ENCODE data around the gene KRT6A. TPM values are rescaled to one million over a fixed set of nuclear protein-coding genes. Genes with fewer than 3 reads are reported as not detected.
A peak's percentile ranks its signal among the peaks of the same experiment; 100 is the strongest.
"Not testable (repeated sequence)": the region's sequence is repeated elsewhere in the genome, so short reads cannot be mapped to it uniquely, and the experiment has no call there.

The KRT6A gene
- total RNA-seq, 1 experiment from 2014 or later = not detected

DNA sequence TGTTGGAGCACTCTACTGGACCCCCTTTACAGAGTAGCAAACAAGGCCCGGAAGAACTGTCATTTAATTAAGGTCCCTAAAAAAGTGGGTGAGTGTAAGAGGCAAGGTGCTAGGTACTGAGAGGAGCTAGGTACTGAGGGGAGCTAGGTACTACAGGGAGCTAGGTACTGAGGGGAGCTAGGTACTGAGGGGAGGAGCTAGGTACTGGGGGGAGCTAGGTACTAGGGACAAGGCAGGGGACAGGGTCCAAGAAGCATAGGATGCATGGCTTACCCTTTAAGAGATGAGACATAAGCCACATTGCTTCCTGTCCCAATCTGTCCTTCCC lies 22.2 kb upstream of the KRT6A start:
- in situ Hi-C loops (cut with HindIII; ENCODE audit: low pct_unique_long_range_greater_than_20kb, low sequenced_read_pairs) = no loop called here
- no peak for DNase-seq (ENCODE audit: low read depth, low spot score)

- in situ Hi-C loops (cut with HindIII; ENCODE audit: low pct_unique_long_range_greater_than_20kb, low sequenced_read_pairs) = no loop called here
- no peak for DNase-seq (ENCODE audit: low read depth, low spot score)
Measured at GRCh38 chr12:52514471-52515318, 21.6 kb upstream of the KRT6A start.

- in situ Hi-C loops (cut with HindIII; ENCODE audit: low pct_unique_long_range_greater_than_20kb, low sequenced_read_pairs) = no loop called here
- DNase-seq (ENCODE audit: low read depth, low spot score) = no peak
Measured at GRCh38 chr12:52513736-52514135, 20.7 kb upstream of the KRT6A start.

DNA sequence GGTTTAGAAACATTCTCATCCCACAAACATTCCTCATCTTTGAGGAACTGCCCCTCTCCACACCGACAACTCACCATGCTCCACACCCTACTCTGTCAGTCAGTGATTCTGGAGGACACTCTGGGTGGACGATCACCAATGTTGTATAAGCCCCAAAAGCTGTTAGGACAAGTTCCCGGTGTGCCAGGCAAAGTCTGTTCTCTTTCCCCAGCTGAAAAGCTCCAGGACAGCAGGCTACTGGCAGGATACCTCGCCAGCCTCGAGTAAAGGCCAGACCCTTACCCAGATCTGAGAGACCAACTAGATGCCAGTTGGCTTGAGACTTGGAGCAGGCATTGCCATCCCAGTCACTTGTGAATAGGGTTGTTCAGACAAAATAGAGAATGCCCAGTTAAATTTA lies 15.2 kb upstream of the KRT6A start:
- in situ Hi-C loops (cut with HindIII; ENCODE audit: low pct_unique_long_range_greater_than_20kb, low sequenced_read_pairs) = no loop called here
- DNase-seq (ENCODE audit: low read depth, low spot score) = no peak

GRCh38 chr12:52506858-52507715 lies 14.0 kb upstream of the KRT6A start:
- DNase-seq (ENCODE audit: low read depth, low spot score) = peak; percentile 84
- in situ Hi-C loops (cut with HindIII; ENCODE audit: low pct_unique_long_range_greater_than_20kb, low sequenced_read_pairs) = no loop called here

GRCh38 chr12:52502877-52503276 lies 9.8 kb upstream of the KRT6A start:
- DNase-seq (ENCODE audit: low read depth, low spot score) = no peak
- in situ Hi-C loops (cut with HindIII; ENCODE audit: low pct_unique_long_range_greater_than_20kb, low sequenced_read_pairs) = no loop called here

- in situ Hi-C loops (cut with HindIII; ENCODE audit: low pct_unique_long_range_greater_than_20kb, low sequenced_read_pairs) = no loop called here
- DNase-seq (ENCODE audit: low read depth, low spot score) = no peak
Measured at GRCh38 chr12:52501490-52501889, 8.4 kb upstream of the KRT6A start.

DNA sequence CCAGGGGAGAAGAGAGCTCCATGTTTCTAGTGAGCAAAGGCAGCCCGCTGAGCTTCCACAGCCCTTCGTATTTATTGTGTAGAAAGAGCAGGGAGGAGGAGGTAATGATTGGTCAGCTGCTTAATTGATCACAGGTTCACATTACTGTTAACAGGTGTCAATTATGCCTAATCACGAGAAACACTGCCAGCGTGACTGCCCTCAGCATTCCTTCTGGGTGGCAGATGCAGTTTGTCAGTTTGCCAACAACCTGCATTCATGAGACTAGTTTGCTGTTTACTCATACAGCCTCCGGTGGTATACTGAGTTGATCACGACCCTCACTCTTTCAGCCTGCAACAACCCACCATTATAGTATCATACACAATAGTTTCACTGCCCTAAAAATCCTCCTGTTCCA lies 7.5 kb upstream of the KRT6A start:
- peak; percentile 33 for DNase-seq (ENCODE audit: low read depth, low spot score)
- in situ Hi-C loops (cut with HindIII; ENCODE audit: low pct_unique_long_range_greater_than_20kb, low sequenced_read_pairs) = not testable (repeated sequence)

GRCh38 chr12:52499806-52500560 lies 6.9 kb upstream of the KRT6A start:
- in situ Hi-C loops (cut with HindIII; ENCODE audit: low pct_unique_long_range_greater_than_20kb, low sequenced_read_pairs) = no loop called here
- DNase-seq (ENCODE audit: low read depth, low spot score) = no peak

- in situ Hi-C loops (cut with HindIII; ENCODE audit: low pct_unique_long_range_greater_than_20kb, low sequenced_read_pairs) = no loop called here
Measured at GRCh38 chr12:52498946-52499345, 5.9 kb upstream of the KRT6A start.

GRCh38 chr12:52497975-52498374 lies 4.9 kb upstream of the KRT6A start:
- DNase-seq (ENCODE audit: low read depth, low spot score) = no peak
- in situ Hi-C loops (cut with HindIII; ENCODE audit: low pct_unique_long_range_greater_than_20kb, low sequenced_read_pairs) = no loop called here

More at GRCh38 chr12:52498946-52499345, 5.9 kb upstream of the KRT6A start:
- DNase-seq (ENCODE audit: low read depth, low spot score) = no peak

DNA sequence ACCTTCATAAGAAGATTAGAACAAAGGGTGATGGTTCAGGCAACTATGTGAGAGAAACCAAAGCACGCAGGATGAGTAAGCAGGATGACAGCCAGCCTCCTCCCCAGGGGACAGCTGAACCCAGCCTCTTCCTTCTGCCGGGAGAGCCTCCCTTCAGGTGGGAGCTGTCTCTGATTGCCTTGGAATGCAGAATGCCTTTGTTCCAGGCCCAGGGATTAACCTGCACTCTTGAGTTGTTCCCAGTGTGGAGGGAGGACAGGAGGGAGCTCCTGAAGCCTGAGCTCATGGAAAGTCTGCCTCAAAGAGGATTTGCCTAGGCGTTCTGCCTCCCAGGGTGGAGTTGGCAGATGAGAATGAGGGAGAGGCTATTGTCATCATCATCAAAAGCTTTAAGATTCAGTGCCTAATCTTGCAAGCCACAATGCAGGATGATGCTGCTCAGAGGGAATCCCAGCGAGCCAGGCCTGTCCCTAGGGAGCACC lies 3.6 kb upstream of the KRT6A start:
- in situ Hi-C loops (cut with HindIII; ENCODE audit: low pct_unique_long_range_greater_than_20kb, low sequenced_read_pairs) = no loop called here
- no peak for DNase-seq (ENCODE audit: low read depth, low spot score)

DNA sequence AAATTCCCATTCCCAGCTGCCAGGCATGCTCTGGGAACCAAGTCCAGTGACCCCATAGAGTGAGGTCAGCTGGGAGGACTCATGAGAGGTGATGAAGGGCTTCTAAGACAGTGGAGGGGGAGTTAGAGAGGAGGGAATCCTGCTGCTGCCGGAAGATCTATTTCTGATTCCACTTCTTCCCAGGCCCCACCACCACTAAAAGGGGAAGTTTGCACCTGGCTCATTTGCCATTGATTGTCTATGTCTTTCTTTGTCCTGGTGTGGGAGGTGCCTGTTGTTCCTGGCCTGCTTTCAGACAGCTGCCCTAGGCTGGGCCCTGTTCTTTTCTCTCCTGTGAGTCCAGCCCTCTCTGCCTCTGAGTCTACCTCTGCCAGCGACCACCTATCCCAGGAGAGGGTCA lies 3.0 kb upstream of the KRT6A start:
- in situ Hi-C loops (cut with HindIII; ENCODE audit: low pct_unique_long_range_greater_than_20kb, low sequenced_read_pairs) = no loop called here
- no peak for DNase-seq (ENCODE audit: low read depth, low spot score)

DNA sequence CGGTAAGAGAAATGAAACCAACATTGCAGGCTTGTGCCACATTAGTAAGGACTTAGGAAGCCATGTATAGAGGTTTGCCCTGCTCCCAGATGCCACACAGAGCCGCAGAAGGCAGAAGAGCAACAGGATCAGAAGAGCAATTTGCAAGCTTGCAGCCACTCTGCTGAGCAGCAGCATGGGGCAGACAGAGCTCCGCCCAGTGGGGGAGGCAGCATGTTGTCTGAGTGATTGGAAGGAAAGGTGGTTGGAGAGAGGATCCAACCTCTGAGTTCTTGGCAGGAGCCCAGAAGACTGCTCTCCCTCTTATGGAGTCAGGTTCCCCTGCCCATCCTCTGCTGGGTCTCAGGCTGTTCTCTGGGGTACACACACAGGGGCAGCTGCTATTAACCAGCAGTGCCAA lies 2.3 kb upstream of the KRT6A start:
- in situ Hi-C loops (cut with HindIII; ENCODE audit: low pct_unique_long_range_greater_than_20kb, low sequenced_read_pairs) = no loop called here

DNA sequence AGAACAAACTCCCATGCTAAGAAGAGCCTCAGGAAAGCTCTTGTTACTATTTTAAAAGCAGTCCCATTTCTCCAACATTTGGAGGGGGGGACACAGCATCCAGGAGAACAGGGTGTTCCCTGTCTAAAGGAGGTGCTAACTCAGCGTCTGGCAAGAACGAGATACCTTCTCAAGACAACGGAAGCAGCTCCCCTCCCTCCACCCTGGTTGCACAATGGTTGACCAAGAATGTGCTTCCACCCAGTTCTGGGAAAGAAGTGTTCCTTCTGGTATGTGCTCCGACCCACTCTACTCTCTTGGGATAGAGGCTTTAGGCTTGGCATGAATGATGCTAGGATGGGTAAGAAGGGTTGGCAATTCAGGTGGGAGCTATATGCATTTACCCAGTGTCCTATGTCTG lies 1.5 kb upstream of the KRT6A start:
- in situ Hi-C loops (cut with HindIII; ENCODE audit: low pct_unique_long_range_greater_than_20kb, low sequenced_read_pairs) = no loop called here
- DNase-seq (ENCODE audit: low read depth, low spot score) = peak; percentile 8

More for the DNA sequence above, 2.3 kb upstream of the KRT6A start:
- DNase-seq (ENCODE audit: low read depth, low spot score) = peak; percentile 26

GRCh38 chr12:52494100-52494499 lies 1.0 kb upstream of the KRT6A start:
- no peak for DNase-seq (ENCODE audit: low read depth, low spot score)
- in situ Hi-C loops (cut with HindIII; ENCODE audit: low pct_unique_long_range_greater_than_20kb, low sequenced_read_pairs) = no loop called here

DNA sequence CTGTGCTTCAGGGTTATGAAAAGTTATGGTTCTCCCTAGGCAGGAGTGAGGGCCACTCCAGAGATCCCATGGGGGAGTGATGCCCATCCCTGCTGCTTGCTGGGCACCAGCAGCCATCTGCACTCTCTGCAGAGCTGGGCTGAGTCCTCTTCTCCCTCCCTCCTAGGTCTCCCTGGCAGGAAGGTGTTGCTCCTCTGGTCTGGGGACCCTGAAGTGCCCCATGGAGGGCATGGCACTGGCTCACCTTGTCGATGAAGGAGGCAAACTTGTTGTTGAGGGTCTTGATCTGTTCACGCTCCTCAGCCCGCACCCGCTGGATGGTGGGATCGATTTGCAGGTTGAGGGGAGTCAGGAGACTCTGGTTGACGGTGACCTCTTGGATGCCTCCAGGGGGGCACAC lies 652 bp downstream of the KRT6A start:
- in situ Hi-C loops (cut with HindIII; ENCODE audit: low pct_unique_long_range_greater_than_20kb, low sequenced_read_pairs); DNase-seq (ENCODE audit: low read depth, low spot score): not testable (repeated sequence)

- DNase-seq (ENCODE audit: low read depth, low spot score); in situ Hi-C loops (cut with HindIII; ENCODE audit: low pct_unique_long_range_greater_than_20kb, low sequenced_read_pairs): not testable (repeated sequence)
Measured at GRCh38 chr12:52491495-52491894, 1.6 kb downstream of the KRT6A start.

Data from SK-MEL-5 (cell line).